K562 (cell line): ENCODE data around the gene B9D2. TPM values are rescaled to one million over a fixed set of nuclear protein-coding genes. Genes with fewer than 3 reads are reported as not detected.

Experiments used
- DPF2 ChIP-seq: fragments of 450-650 bp; IDR thresholded peaks from 2 replicates; pipeline ENCODE4 v1.6.1; 2016
- ETV6 ChIP-seq, 3 experiments: fragments of 150-350 bp in 1 of 3; sonication (generic) in 1 of 3; formaldehyde crosslinking in 1 of 3; IDR thresholded peaks; 2 replicates each; pipeline versions ENCODE4 v1.6.1 to v1.8.0; 2014 to 2022; ENCODE audit warnings: borderline replicate concordance in 2 of 3, low read depth in 2 of 3, antibody characterized with exemption in 1 of 3, low read length in 1 of 3, mild to moderate bottlenecking in 1 of 3, missing genetic modification reagents in 1 of 3
- FOXK2 ChIP-seq, 2 experiments: fragments of 450-650 bp; IDR thresholded peaks in 1 of 2; conservative IDR thresholded peaks in 1 of 2; 2 replicates each; pipeline ENCODE4 v1.6.1; 2016; ENCODE audit warnings: low read depth in 2 of 2, mild to moderate bottlenecking in 1 of 2
- HDAC3 ChIP-seq: fragments of 450-650 bp; IDR thresholded peaks from 2 replicates; pipeline ENCODE4 v1.6.1; 2018; ENCODE audit warnings: borderline replicate concordance, mild to moderate bottlenecking, moderate library complexity; ENCODE audit not compliant: partially characterized antibody
- HMGN3 ChIP-seq: IDR thresholded peaks from 2 replicates; pipeline ENCODE4 v1.6.1; 2011; ENCODE audit warnings: borderline replicate concordance, low read depth, mild to moderate bottlenecking, mixed read lengths, low read length; ENCODE audit not compliant: insufficient read length; ENCODE audit errors: extremely low read depth
- ILK ChIP-seq: fragments of 450-650 bp; IDR thresholded peaks from 2 replicates; pipeline ENCODE4 v1.6.1; 2016; ENCODE audit warnings: missing genetic modification characterization, low read depth, mild to moderate bottlenecking, missing compliant biosample characterization, moderate library complexity, borderline replicate concordance
- JUNB ChIP-seq: fragments of 450-650 bp; formaldehyde crosslinking; conservative IDR thresholded peaks from 2 replicates; pipeline ENCODE4 v1.4.0; 2020; ENCODE audit warnings: mild to moderate bottlenecking
- MAFG ChIP-seq: fragments of 450-650 bp; conservative IDR thresholded peaks from 2 replicates; pipeline ENCODE4 v1.6.1; 2016; ENCODE audit warnings: missing genetic modification characterization, missing compliant biosample characterization
- MEIS2 ChIP-seq: fragments of 450-650 bp; IDR thresholded peaks from 2 replicates; pipeline ENCODE4 v1.6.1; 2014; ENCODE audit warnings: mild to moderate bottlenecking; ENCODE audit not compliant: partially characterized antibody
- MTF1 ChIP-seq: fragments of 250-450 bp; sonication (Bioruptor Pico); IDR thresholded peaks from 2 replicates; pipeline ENCODE4 v1.9.0; 2021; ENCODE audit warnings: moderate library complexity, mild to moderate bottlenecking, inconsistent platforms, borderline replicate concordance
- NCOA1 ChIP-seq: fragments of 450-650 bp; IDR thresholded peaks from 2 replicates; pipeline ENCODE4 v1.6.1; 2016; ENCODE audit warnings: low read depth
- NCOA6 ChIP-seq: fragments of 450-650 bp; IDR thresholded peaks from 2 replicates; pipeline ENCODE4 v1.6.1; 2017; ENCODE audit warnings: mild to moderate bottlenecking
- NFRKB ChIP-seq: fragments of 450-650 bp; IDR thresholded peaks from 2 replicates; pipeline ENCODE4 v1.6.1; 2016; ENCODE audit warnings: low read depth
- NR2C2 ChIP-seq, 2 experiments: fragments of 200-800 bp in 1 of 2; sonication (Bioruptor generic) in 1 of 2; sonication (generic) in 1 of 2; formaldehyde crosslinking in 1 of 2; IDR thresholded peaks; 2 replicates each; pipeline versions ENCODE4 v1.6.1 to v1.8.0; 2016 to 2022; ENCODE audit warnings: mild to moderate bottlenecking in 1 of 2, missing compliant biosample characterization in 1 of 2, missing genetic modification characterization in 1 of 2, missing genetic modification reagents in 1 of 2
- PHTF2 ChIP-seq: fragments of 250-450 bp; sonication (Bioruptor Pico); IDR thresholded peaks from 2 replicates; pipeline ENCODE4 v1.5.0; 2021; ENCODE audit warnings: mild to moderate bottlenecking
- POLR3G ChIP-seq: IDR thresholded peaks from 2 replicates; pipeline ENCODE4 v1.6.1; 2011; ENCODE audit not compliant: insufficient read length, insufficient replicate concordance; ENCODE audit errors: extremely low read depth
- POU5F1 ChIP-seq: fragments of 150-350 bp; IDR thresholded peaks from 2 replicates; pipeline ENCODE4 v1.6.1; 2014; ENCODE audit warnings: borderline replicate concordance, low read length, low read depth, mild to moderate bottlenecking; ENCODE audit not compliant: partially characterized antibody
- PRPF4 ChIP-seq: fragments of 200-400 bp; formaldehyde crosslinking; IDR thresholded peaks from one replicate; pipeline ENCODE4 v1.6.1; 2017; ENCODE audit warnings: low read length, low read depth, mild to moderate bottlenecking; ENCODE audit not compliant: insufficient read depth, poor library complexity, severe bottlenecking
- RBBP5 ChIP-seq: fragments of 200-600 bp; sonication (generic); IDR thresholded peaks from 2 replicates; pipeline ENCODE4 v1.6.1; 2012; ENCODE audit warnings: borderline replicate concordance, mild to moderate bottlenecking, low read length, control low read depth, inconsistent platforms; ENCODE audit not compliant: insufficient read depth, poor library complexity, severe bottlenecking
- RFX7 ChIP-seq: fragments of 250-450 bp; sonication (Bioruptor Pico); IDR thresholded peaks from 2 replicates; pipeline ENCODE4 v1.5.1; 2021; ENCODE audit warnings: mild to moderate bottlenecking
- SLC30A9 ChIP-seq: fragments of 250-450 bp; sonication (Bioruptor Pico); IDR thresholded peaks from 2 replicates; pipeline ENCODE4 v1.8.0; 2022; ENCODE audit warnings: mild to moderate bottlenecking, moderate library complexity
- SMAD3 ChIP-seq: fragments of 450-650 bp; formaldehyde crosslinking; conservative IDR thresholded peaks from 2 replicates; pipeline ENCODE4 v1.4.0; 2020; ENCODE audit warnings: mild to moderate bottlenecking
- SP1 ChIP-seq: sonication (generic); formaldehyde crosslinking; IDR thresholded peaks from 2 replicates; pipeline ENCODE4 v1.8.1; 2022; ENCODE audit warnings: mild to moderate bottlenecking, missing genetic modification reagents
- TAF9B ChIP-seq: fragments of 450-650 bp; IDR thresholded peaks from 2 replicates; pipeline ENCODE4 v1.6.1; 2018; ENCODE audit warnings: mild to moderate bottlenecking; ENCODE audit not compliant: partially characterized antibody
- TCF7L2 ChIP-seq: fragments of 150-350 bp; IDR thresholded peaks from 2 replicates; pipeline ENCODE4 v1.6.1; 2016; ENCODE audit warnings: low read depth, mild to moderate bottlenecking, low read length, moderate library complexity
- TOE1 ChIP-seq, 2 experiments: fragments of 450-650 bp in 1 of 2; sonication (generic) in 1 of 2; formaldehyde crosslinking in 1 of 2; IDR thresholded peaks; 2 replicates each; pipeline versions ENCODE4 v1.7.1 to v1.8.0; 2016 to 2022; ENCODE audit warnings: borderline replicate concordance in 2 of 2, mild to moderate bottlenecking in 2 of 2, antibody characterized with exemption in 1 of 2, inconsistent platforms in 1 of 2, low read depth in 1 of 2, missing genetic modification reagents in 1 of 2, moderate library complexity in 1 of 2
- ZNF124 ChIP-seq: sonication (generic); formaldehyde crosslinking; IDR thresholded peaks from 2 replicates; pipeline ENCODE4 v1.8.1; 2022; ENCODE audit warnings: missing genetic modification reagents
- ZNF3 ChIP-seq: fragments of 250-450 bp; sonication (Bioruptor Pico); IDR thresholded peaks from 2 replicates; pipeline ENCODE4 v1.5.0; 2021; ENCODE audit warnings: mild to moderate bottlenecking, moderate library complexity
- polyA plus RNA-seq, 8 experiments: library from polyadenylated mRNA; depleted of rRNA in 4 of 8; stranded (reverse) in 5 of 8; unstranded in 3 of 8; fragments of >200 nt; fragmentation: Nextera tagmentation in 2 of 8; fragmentation: Illumina TruSeq in 1 of 8; extraction: Ambion mirVana in 2 of 8; extraction: Trizol in 1 of 8; gene quantifications; 2 replicates each; pipeline versions ENCODE4 v1.2.1 to v1.2.3, GENCODE V29; 2011 to 2014; ENCODE audit warnings: inconsistent platforms in 1 of 8, missing spikeins in 1 of 8
- total RNA-seq, 7 experiments: library from RNA; depleted of rRNA in 6 of 7; stranded (reverse); fragments of >200 nt in 6 of 7; fragmentation: Illumina TruSeq in 2 of 7; extraction: Trizol in 2 of 7; gene quantifications; 2 replicates each; pipeline versions ENCODE4 v1.2.1 to v1.2.3, GENCODE V29; 2011 to 2021; ENCODE audit warnings: low replicate concordance in 1 of 7
- TF ChIP-seq, protein P1 (sequence below): sonication (generic); formaldehyde crosslinking; IDR thresholded peaks from 2 replicates; pipeline ENCODE4 v1.9.0; 2022; ENCODE audit warnings: mild to moderate bottlenecking, missing genetic modification reagents

B9D2 gene
- total and polyA plus RNA-seq, 9 of the 15 experiments (the other 6 are each of a cell fraction or from before 2014, with no cell fraction given), result 0.83 to 6.9 (median 2.8) TPM

DNA sequence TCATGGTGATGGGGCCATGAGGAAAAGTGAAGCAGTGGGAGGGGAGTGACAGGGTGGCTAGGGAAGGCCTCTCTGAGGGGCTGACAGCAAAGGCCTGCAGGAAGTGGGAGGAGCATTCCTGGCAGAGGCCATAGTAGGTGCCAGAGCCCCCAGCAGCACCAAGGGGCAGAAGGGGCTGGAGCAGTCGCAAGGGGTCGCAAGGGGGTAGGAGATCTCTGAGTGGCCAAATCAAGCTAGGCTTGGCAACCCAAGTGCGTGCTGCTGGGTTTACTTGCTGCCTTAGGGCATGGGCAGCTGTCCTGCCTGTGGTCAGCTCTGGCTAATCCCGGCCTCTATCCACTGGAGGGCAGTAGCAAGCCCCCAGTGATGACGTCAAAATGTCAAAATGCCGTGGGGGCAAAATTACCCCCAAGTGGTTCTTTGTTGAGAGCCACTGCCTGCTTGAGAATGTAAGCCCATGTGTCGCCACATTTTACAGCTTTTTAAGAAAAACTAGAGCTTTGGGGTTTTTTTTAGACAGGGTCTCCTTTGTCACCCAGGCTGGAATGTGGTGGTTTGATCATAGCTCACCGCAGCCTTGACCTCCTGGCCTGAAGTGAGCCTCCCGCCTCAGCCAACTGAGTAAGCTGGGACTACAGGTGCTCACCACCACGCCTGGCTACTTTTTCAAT, 42.2 kb downstream of the B9D2 start (continued):
- no peak for TF ChIP-seq ZNF3 (CRISPR knock-in tag)
- TF ChIP-seq MAFG (tag), result no peak
- TF ChIP-seq SLC30A9 (CRISPR knock-in tag), result no peak
- TF ChIP-seq NCOA1, result 0 out of 2 replicates have a peak, but pooled peaks have one; percentile 42
- no peak for TF ChIP-seq HDAC3
- no peak for TF ChIP-seq ETV6 (IDR thresholded peaks at IDR 0.05; ENCODE audit: borderline replicate concordance in 1 of 2, low read depth in 2 of 2, low read length in 1 of 2)
- no peak for TF ChIP-seq ETV6 (CRISPR knock-in tag; IDR thresholded peaks at IDR 0.05; ENCODE audit: borderline replicate concordance)
- TF ChIP-seq NFRKB, result no peak
- no peak for TF ChIP-seq FOXK2 (conservative IDR thresholded peaks at IDR 0.05 in 1 of 2, IDR thresholded peaks at IDR 0.05 in 1 of 2; ENCODE audit: low read depth in 2 of 2)
- peak; percentile 49 for TF ChIP-seq DPF2
- no peak for TF ChIP-seq MEIS2
- TF ChIP-seq HMGN3, result no peak
- no peak for TF ChIP-seq PHTF2 (CRISPR knock-in tag)
- no peak for TF ChIP-seq ILK (tag)
- TF ChIP-seq, protein P1, sequence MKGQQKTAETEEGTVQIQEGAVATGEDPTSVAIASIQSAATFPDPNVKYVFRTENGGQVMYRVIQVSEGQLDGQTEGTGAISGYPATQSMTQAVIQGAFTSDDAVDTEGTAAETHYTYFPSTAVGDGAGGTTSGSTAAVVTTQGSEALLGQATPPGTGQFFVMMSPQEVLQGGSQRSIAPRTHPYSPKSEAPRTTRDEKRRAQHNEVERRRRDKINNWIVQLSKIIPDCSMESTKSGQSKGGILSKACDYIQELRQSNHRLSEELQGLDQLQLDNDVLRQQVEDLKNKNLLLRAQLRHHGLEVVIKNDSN (CRISPR knock-in tag), result no peak
- peak; percentile 53; the same call in 1 of the 2 replicates for TF ChIP-seq SP1 (CRISPR knock-in tag)
- TF ChIP-seq TAF9B, result no peak
- no peak for TF ChIP-seq POLR3G
- no peak for TF ChIP-seq JUNB (CRISPR knock-in tag)
- TF ChIP-seq TCF7L2, result no peak
- TF ChIP-seq TOE1 (IDR thresholded peaks at IDR 0.05; ENCODE audit: borderline replicate concordance), result peak; percentile 17; the same call in 1 of the 2 replicates
- no peak for TF ChIP-seq TOE1 (CRISPR knock-in tag; IDR thresholded peaks at IDR 0.05; ENCODE audit: borderline replicate concordance, low read depth)
- no peak for TF ChIP-seq SMAD3 (CRISPR knock-in tag)
- TF ChIP-seq RFX7 (CRISPR knock-in tag), result no peak
- no peak for TF ChIP-seq MTF1 (CRISPR knock-in tag)
- no peak for TF ChIP-seq RBBP5
- no peak for TF ChIP-seq ZNF124 (CRISPR knock-in tag)
- no peak for TF ChIP-seq POU5F1
- TF ChIP-seq PRPF4, result no peak
- TF ChIP-seq NR2C2 (CRISPR knock-in tag; IDR thresholded peaks at IDR 0.05), result no peak
- no peak for TF ChIP-seq NR2C2 (tag; IDR thresholded peaks at IDR 0.05)
- TF ChIP-seq NCOA6, result no peak
